ENCODE measurements around the gene AMH.

DNA sequence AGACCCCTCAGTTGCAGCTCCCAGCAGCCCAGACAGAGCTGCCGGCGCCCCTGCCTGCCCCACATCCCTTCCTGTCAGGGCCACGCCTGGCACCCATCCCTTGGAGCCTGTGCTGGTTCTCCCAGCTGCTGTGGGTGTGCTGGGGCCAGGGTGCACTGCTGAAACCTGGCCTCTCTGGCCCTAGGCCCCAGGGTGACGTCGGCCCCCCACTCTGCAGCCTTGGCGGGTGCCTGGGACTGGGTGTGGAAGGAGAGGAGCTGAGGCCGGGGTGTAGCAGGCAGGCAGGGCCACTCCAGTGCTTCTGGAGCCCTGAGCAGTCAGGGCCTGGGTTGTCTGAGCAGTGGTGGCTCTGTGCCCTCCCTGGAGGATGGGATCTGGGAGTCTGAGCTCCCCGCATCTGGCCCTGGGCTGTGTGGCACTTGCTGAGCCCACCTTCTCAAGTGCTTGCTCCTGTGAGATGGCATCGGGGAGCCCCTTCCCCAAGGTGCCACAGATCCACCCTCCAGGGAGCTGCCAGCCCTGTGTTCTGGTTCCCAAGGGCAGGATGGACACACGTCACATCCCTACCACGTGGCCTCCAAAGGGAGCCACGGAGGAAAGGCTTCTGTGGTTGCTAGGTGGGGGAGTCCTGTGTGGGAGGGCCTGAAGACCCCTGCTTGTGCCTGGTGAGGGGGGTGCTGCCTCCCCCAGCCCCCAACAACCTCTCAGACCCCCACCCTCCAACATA lies 18.2 kb upstream of the AMH start:
- TF ChIP-seq, protein P1, sequence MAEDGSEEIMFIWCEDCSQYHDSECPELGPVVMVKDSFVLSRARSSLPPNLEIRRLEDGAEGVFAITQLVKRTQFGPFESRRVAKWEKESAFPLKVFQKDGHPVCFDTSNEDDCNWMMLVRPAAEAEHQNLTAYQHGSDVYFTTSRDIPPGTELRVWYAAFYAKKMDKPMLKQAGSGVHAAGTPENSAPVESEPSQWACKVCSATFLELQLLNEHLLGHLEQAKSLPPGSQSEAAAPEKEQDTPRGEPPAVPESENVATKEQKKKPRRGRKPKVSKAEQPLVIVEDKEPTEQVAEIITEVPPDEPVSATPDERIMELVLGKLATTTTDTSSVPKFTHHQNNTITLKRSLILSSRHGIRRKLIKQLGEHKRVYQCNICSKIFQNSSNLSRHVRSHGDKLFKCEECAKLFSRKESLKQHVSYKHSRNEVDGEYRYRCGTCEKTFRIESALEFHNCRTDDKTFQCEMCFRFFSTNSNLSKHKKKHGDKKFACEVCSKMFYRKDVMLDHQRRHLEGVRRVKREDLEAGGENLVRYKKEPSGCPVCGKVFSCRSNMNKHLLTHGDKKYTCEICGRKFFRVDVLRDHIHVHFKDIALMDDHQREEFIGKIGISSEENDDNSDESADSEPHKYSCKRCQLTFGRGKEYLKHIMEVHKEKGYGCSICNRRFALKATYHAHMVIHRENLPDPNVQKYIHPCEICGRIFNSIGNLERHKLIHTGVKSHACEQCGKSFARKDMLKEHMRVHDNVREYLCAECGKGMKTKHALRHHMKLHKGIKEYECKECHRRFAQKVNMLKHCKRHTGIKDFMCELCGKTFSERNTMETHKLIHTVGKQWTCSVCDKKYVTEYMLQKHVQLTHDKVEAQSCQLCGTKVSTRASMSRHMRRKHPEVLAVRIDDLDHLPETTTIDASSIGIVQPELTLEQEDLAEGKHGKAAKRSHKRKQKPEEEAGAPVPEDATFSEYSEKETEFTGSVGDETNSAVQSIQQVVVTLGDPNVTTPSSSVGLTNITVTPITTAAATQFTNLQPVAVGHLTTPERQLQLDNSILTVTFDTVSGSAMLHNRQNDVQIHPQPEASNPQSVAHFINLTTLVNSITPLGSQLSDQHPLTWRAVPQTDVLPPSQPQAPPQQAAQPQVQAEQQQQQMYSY (CRISPR knock-in tag; IDR thresholded peaks at IDR 0.05) = no peak
- TF ChIP-seq CREB1 (CRISPR knock-in tag; IDR thresholded peaks at IDR 0.05) = no peak
- TF ChIP-seq, protein P2, sequence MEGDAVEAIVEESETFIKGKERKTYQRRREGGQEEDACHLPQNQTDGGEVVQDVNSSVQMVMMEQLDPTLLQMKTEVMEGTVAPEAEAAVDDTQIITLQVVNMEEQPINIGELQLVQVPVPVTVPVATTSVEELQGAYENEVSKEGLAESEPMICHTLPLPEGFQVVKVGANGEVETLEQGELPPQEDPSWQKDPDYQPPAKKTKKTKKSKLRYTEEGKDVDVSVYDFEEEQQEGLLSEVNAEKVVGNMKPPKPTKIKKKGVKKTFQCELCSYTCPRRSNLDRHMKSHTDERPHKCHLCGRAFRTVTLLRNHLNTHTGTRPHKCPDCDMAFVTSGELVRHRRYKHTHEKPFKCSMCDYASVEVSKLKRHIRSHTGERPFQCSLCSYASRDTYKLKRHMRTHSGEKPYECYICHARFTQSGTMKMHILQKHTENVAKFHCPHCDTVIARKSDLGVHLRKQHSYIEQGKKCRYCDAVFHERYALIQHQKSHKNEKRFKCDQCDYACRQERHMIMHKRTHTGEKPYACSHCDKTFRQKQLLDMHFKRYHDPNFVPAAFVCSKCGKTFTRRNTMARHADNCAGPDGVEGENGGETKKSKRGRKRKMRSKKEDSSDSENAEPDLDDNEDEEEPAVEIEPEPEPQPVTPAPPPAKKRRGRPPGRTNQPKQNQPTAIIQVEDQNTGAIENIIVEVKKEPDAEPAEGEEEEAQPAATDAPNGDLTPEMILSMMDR (IDR thresholded peaks at IDR 0.05) = no peak
- TF ChIP-seq SP1 (CRISPR knock-in tag; conservative IDR thresholded peaks at IDR 0.05) = no peak
- no peak for TF ChIP-seq RELA (CRISPR knock-in tag; IDR thresholded peaks at IDR 0.05; ENCODE audit: borderline replicate concordance)

All from WTC11 (cell line).